Upper lobe of right lung (tissue), 1 donor: ENCODE measurements around the gene CCDC87. TPM values are rescaled to one million over a fixed set of nuclear protein-coding genes. Genes with fewer than 3 reads are reported as not detected.
"Not testable (repeated sequence)": the region's sequence is repeated elsewhere in the genome, so short reads cannot be mapped to it uniquely, and the experiment has no call there.

ENCODE experiments used
- ATAC-seq: fragments of 200-7000 bp; cut with Tn5 transposase; one replicate; pipeline ENCODE4 v1.9.1; 2020; ENCODE audit warnings: mild to moderate bottlenecking, moderate library complexity
- DNase-seq: peaks from one replicate; pipeline ENCODE4 v3.0.0-alpha.2; 2020
- H3K27ac ChIP-seq: fragments of 200-600 bp; one replicate; pipeline ENCODE4 v1.8.0; 2022
- H3K27me3 ChIP-seq: fragments of 200-600 bp; one replicate; pipeline ENCODE4 v1.8.0; 2022; ENCODE audit warnings: mild to moderate bottlenecking
- H3K36me3 ChIP-seq: fragments of 200-600 bp; one replicate; pipeline ENCODE4 v1.8.0; 2022
- H3K4me1 ChIP-seq: fragments of 200-600 bp; one replicate; pipeline ENCODE4 v1.8.0; 2022
- H3K4me3 ChIP-seq: fragments of 200-600 bp; one replicate; pipeline ENCODE4 v1.8.0; 2022; ENCODE audit warnings: mild to moderate bottlenecking
- H3K9me3 ChIP-seq: fragments of 200-600 bp; one replicate; pipeline ENCODE4 v1.8.0; 2022
- CTCF ChIP-seq: fragments of 200-600 bp; IDR thresholded peaks from one replicate; pipeline ENCODE4 v1.8.0; 2022; ENCODE audit warnings: antibody characterized with exemption
- intact Hi-C: fragments of 100-400 bp; cut with DNase I; formaldehyde crosslinking; loops from one replicate; pipeline ENCODE4 v1.11.0; 2022
- total RNA-seq: library from RNA; stranded (reverse); fragmentation: NEBNext Ultra II Directional; extraction: Animal tissue kit (Norgen Biotek cat#: 25700); gene quantifications from one replicate; pipeline ENCODE4 v1.2.1, GENCODE V29; 2021
- donor health status: DM: no; HTN: yes; CAD: no; lungs with severe emphysema.

The CCDC87 gene
- total RNA-seq, 1 donor from 2014 or later = 0.26 TPM

- ATAC-seq (no peak), DNase-seq (no peak)
- H3K9me3 ChIP-seq = no peaks in the 10 kb centered on the region
- H3K4me3 ChIP-seq = no peak overlapping the region
- peaks cover 16% of the 10 kb centered on the region for H3K4me1 ChIP-seq
- intact Hi-C loops = no loop called here
- H3K27ac ChIP-seq = no peak overlapping the region
- H3K36me3 ChIP-seq = no peaks in the 10 kb centered on the region
- no peaks in the 10 kb centered on the region for H3K27me3 ChIP-seq
- no peak for TF ChIP-seq CTCF
Measured at GRCh38 chr11:66614073-66614472, 21.2 kb upstream of the CCDC87 start.

- no peak overlapping the region for H3K4me3 ChIP-seq
- H3K9me3 ChIP-seq = no peaks in the 10 kb centered on the region
- ATAC-seq (no peak), DNase-seq (no peak)
- H3K27me3 ChIP-seq = no peaks in the 10 kb centered on the region
- no peak overlapping the region for H3K27ac ChIP-seq
- TF ChIP-seq CTCF = no peak
- no peaks in the 10 kb centered on the region for H3K36me3 ChIP-seq
- peaks cover 7% of the 10 kb centered on the region for H3K4me1 ChIP-seq
- intact Hi-C loops = no loop called here
Measured at GRCh38 chr11:66612458-66612857, 19.6 kb upstream of the CCDC87 start.

- no peak for TF ChIP-seq CTCF
- Histone ChIP-seq H3K4me3 (no peak overlapping the region), H3K4me1 (no peaks in the 10 kb centered on the region), H3K36me3 (peaks cover 14% of the 10 kb centered on the region), H3K27me3 (no peaks in the 10 kb centered on the region), H3K27ac (no peak overlapping the region), H3K9me3 (no peaks in the 10 kb centered on the region)
- intact Hi-C loops = no loop called here
- DNase-seq (no peak), ATAC-seq (no peak)
Measured at GRCh38 chr11:66609721-66610617, 17.1 kb upstream of the CCDC87 start.

- H3K4me3 ChIP-seq = no peak overlapping the region
- H3K27me3 ChIP-seq = no peaks in the 10 kb centered on the region
- no peaks in the 10 kb centered on the region for H3K9me3 ChIP-seq
- intact Hi-C loops = no loop called here
- TF ChIP-seq CTCF = no peak
- no peak for ATAC-seq
- DNase-seq = no peak
- peaks cover 21% of the 10 kb centered on the region for H3K36me3 ChIP-seq
- no peaks in the 10 kb centered on the region for H3K4me1 ChIP-seq
- no peak overlapping the region for H3K27ac ChIP-seq
Measured at GRCh38 chr11:66607126-66607834, 14.4 kb upstream of the CCDC87 start.

- DNase-seq, H3K27me3 ChIP-seq, H3K4me3 ChIP-seq, H3K9me3 ChIP-seq, ATAC-seq, H3K27ac ChIP-seq, H3K4me1 ChIP-seq, intact Hi-C loops: not testable (repeated sequence)
- peaks cover 21% of the 10 kb centered on the region for H3K36me3 ChIP-seq
Measured at GRCh38 chr11:66606608-66607007, 13.7 kb upstream of the CCDC87 start.

GRCh38 chr11:66604155-66604554 is 11.3 kb upstream of the CCDC87 start:
- intact Hi-C loops = no loop called here
- no peaks in the 10 kb centered on the region for H3K27me3 ChIP-seq

More at GRCh38 chr11:66604155-66604554, 11.3 kb upstream of the CCDC87 start:
- Histone ChIP-seq H3K4me3 (no peak overlapping the region), H3K27ac (no peak overlapping the region), H3K9me3 (no peaks in the 10 kb centered on the region), H3K36me3 (peaks cover 33% of the 10 kb centered on the region), H3K4me1 (no peaks in the 10 kb centered on the region)
- ATAC-seq (no peak), DNase-seq (no peak)
- no peak for TF ChIP-seq CTCF
